PC-9 (cell line): Measurements from ENCODE around the gene GHR. TPM values are rescaled to one million over a fixed set of nuclear protein-coding genes. Genes with fewer than 3 reads are reported as not detected.

Source experiments
- BruUV-seq: library from RNA; stranded (reverse); fragments of 400-500 nt; replicated peaks from 2 replicates; lab custom pipeline; 2021; lab: Mats Ljungman, UMichigan
- CTCF ChIA-PET: fragments of 300-600 bp; sonication (Branson Sonifier 250); formaldehyde crosslinking; loops from one replicate; lab custom pipeline; 2022; ENCODE audit warnings: antibody characterized with exemption; lab: Charles Lee
- POLR2A ChIA-PET: fragments of 300-600 bp; sonication (Branson Sonifier 250); formaldehyde crosslinking; loops from one replicate; lab custom pipeline; 2022; ENCODE audit warnings: antibody characterized with exemption; ENCODE audit not compliant: unreplicated experiment; lab: Charles Lee
- DNase-seq, 2 experiments: peaks; one replicate each; pipeline versions ENCODE4 v3.0.0 to v3.0.0-alpha.2; 2015 to 2022; ENCODE audit warnings: mixed read lengths in 1 of 2
- H2AFZ ChIP-seq: fragments of 200-600 bp; sonication (generic); 2 replicates; pipeline ENCODE4 v1.8.1; 2017; ENCODE audit warnings: antibody characterized with exemption
- H3F3A ChIP-seq: fragments of 200-600 bp; sonication (generic); 2 replicates; pipeline ENCODE4 v1.8.1; 2017; ENCODE audit warnings: antibody characterized with exemption, mild to moderate bottlenecking, low read depth; ENCODE audit not compliant: insufficient read depth
- H3K27ac ChIP-seq: fragments of 200-600 bp; sonication (generic); 2 replicates; pipeline ENCODE4 v1.6.1; 2016; ENCODE audit warnings: mixed run types
- H3K27me3 ChIP-seq: fragments of 200-600 bp; sonication (generic); 2 replicates; pipeline ENCODE4 v1.6.1; 2016; ENCODE audit warnings: low read depth, mixed run types; ENCODE audit not compliant: insufficient read depth
- H3K36me3 ChIP-seq: fragments of 200-600 bp; sonication (generic); 2 replicates; pipeline ENCODE4 v1.6.1; 2016; ENCODE audit warnings: low read depth, mixed run types
- H3K4me1 ChIP-seq: fragments of 200-600 bp; sonication (generic); replicated peaks from 2 replicates; pipeline ENCODE4 v1.6.1; 2016; ENCODE audit warnings: mixed run types; ENCODE audit not compliant: insufficient read depth
- H3K4me2 ChIP-seq: fragments of 200-600 bp; sonication (generic); 2 replicates; pipeline ENCODE4 v1.6.1; 2017; ENCODE audit warnings: mixed run types
- H3K4me3 ChIP-seq: fragments of 200-600 bp; sonication (generic); 2 replicates; pipeline ENCODE4 v1.6.1; 2016; ENCODE audit warnings: mixed run types
- H3K79me2 ChIP-seq: fragments of 200-600 bp; sonication (generic); 2 replicates; pipeline ENCODE4 v1.6.1; 2017; ENCODE audit warnings: low read depth, mixed run types
- H3K9me2 ChIP-seq: fragments of 200-600 bp; sonication (generic); 2 replicates; pipeline ENCODE4 v1.8.1; 2017; ENCODE audit warnings: mild to moderate bottlenecking; ENCODE audit not compliant: insufficient read depth
- H3K9me3 ChIP-seq: fragments of 200-600 bp; sonication (generic); 2 replicates; pipeline ENCODE4 v1.8.1; 2016; ENCODE audit warnings: low read depth; ENCODE audit not compliant: insufficient read depth
- H4K20me1 ChIP-seq: fragments of 200-600 bp; sonication (generic); 2 replicates; pipeline ENCODE4 v1.8.1; 2017; ENCODE audit not compliant: insufficient read depth
- EZH2 ChIP-seq: fragments of 200-600 bp; sonication (generic); IDR thresholded peaks from 2 replicates; pipeline ENCODE4 v1.8.0; 2017; ENCODE audit warnings: antibody characterized with exemption, low read depth
- intact Hi-C: fragments of 100-400 bp; cut with micrococcal nuclease; formaldehyde crosslinking; loops from one replicate; pipeline ENCODE4 v1.10.0; 2022; ENCODE audit not compliant: unreplicated experiment
- total RNA-seq: library from RNA; stranded (reverse); gene quantifications from 2 replicates; pipeline ENCODE4 v1.2.3, GENCODE V29; 2021
- TF ChIP-seq, protein P1 (sequence below): fragments of 200-600 bp; sonication (generic); conservative IDR thresholded peaks from 2 replicates; pipeline ENCODE4 v1.6.1; 2017; ENCODE audit warnings: mixed run types, antibody characterized with exemption, mild to moderate bottlenecking, moderate library complexity

The GHR gene
- total RNA-seq, 1 experiment from 2014 or later, result not detected

DNA sequence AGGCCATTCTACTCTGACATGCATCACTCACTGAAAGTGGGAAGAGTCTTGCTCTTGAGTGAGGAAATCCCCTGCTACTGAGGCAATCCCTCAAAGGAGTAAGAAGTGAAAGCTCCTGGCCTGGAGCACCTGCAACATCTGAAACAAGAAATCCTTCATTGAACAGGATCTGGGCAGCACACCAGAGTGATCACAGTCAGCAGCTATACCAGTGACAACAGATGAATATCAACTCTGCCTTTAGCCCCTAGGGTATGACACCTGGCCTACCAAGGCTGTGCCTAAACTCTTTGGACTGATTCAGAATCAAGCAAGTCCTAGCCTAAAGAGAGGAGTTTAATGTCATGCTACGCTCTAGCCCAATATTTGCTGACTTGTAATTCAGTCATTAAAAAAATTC, 177.2 kb downstream of the GHR start:
- Histone ChIP-seq H4K20me1 (no peaks in the 10 kb centered on the region), H3F3A (no peaks in the 10 kb centered on the region), H3K27me3 (no peaks in the 10 kb centered on the region), H3K9me2 (no peaks in the 10 kb centered on the region), H3K4me1 (no peaks in the 10 kb centered on the region), H2AFZ (no peak overlapping the region), H3K27ac (no peak overlapping the region), H3K36me3 (no peaks in the 10 kb centered on the region), H3K4me3 (no peak overlapping the region), H3K79me2 (no peaks in the 10 kb centered on the region), H3K9me3 (no peaks in the 10 kb centered on the region), H3K4me2 (no peak overlapping the region)
- no peak for TF ChIP-seq EZH2
- TF ChIP-seq, protein P1, sequence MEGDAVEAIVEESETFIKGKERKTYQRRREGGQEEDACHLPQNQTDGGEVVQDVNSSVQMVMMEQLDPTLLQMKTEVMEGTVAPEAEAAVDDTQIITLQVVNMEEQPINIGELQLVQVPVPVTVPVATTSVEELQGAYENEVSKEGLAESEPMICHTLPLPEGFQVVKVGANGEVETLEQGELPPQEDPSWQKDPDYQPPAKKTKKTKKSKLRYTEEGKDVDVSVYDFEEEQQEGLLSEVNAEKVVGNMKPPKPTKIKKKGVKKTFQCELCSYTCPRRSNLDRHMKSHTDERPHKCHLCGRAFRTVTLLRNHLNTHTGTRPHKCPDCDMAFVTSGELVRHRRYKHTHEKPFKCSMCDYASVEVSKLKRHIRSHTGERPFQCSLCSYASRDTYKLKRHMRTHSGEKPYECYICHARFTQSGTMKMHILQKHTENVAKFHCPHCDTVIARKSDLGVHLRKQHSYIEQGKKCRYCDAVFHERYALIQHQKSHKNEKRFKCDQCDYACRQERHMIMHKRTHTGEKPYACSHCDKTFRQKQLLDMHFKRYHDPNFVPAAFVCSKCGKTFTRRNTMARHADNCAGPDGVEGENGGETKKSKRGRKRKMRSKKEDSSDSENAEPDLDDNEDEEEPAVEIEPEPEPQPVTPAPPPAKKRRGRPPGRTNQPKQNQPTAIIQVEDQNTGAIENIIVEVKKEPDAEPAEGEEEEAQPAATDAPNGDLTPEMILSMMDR, result no peak
- DNase-seq, result no peak
- intact Hi-C loops, result no loop called here
- no TSS peak for BruUV-seq
- ChIA-PET CTCF (no interaction called here), POLR2A (no interaction called here)

DNA sequence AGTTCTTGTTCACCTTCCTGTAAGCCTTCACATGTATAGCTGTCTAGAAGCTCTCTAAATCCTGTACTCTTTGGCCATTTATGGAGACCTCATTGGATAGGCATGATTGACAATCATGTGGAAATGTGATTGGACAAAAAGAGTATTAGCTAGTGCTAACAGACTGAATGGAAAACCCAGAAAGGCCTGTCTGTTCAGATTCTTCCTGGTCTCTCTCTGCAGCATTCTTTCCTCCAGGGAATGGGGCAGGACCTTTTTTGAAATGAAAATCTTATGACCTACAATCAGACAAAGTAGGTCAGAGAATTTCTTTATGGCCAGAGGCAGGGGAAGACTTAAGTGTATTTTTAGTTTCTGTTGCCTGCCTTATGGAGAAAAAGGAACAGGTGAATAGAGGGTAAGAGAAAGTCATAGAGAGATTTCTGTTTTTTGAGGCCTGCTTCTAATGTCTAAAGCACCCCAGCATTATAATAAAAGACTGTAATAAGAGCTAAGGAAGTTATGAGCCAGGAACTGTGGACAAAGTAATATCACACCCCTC, 181.0 kb downstream of the GHR start:
- Histone ChIP-seq H3K4me2 (no peak overlapping the region), H3F3A (no peaks in the 10 kb centered on the region), H3K9me2 (no peaks in the 10 kb centered on the region), H3K4me1 (no peaks in the 10 kb centered on the region), H3K9me3 (no peaks in the 10 kb centered on the region), H3K27me3 (no peaks in the 10 kb centered on the region), H4K20me1 (no peaks in the 10 kb centered on the region), H3K4me3 (no peak overlapping the region), H3K27ac (no peak overlapping the region), H2AFZ (no peak overlapping the region), H3K79me2 (no peaks in the 10 kb centered on the region), H3K36me3 (no peaks in the 10 kb centered on the region)
- POLR2A ChIA-PET, result no interaction called here
- no TSS peak for BruUV-seq
- no peak for DNase-seq
- intact Hi-C loops, result no loop called here
- CTCF ChIA-PET, result no interaction called here
- TF ChIP-seq EZH2, result no peak
- TF ChIP-seq, protein P1, result no peak

DNA sequence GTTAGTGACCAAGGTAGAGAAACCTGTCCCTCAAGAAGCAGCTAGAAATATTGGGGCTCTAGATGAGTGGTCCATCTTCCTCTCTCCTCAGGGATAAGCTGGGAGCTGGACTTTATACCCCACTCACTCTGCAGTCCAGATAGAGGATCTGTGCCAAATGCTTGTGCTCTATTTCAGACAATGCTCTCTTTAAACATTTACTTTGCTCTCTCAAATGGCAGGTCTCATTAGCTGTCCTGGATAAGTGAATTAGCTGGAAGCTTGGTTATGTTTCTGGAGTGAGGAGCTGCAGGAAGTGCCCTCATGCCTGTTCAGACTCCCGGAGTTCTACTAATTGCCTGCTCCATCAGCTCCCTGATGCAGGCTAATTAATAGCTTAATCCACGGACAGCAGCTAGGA, 182.3 kb downstream of the GHR start:
- Histone ChIP-seq H3K4me3 (no peak overlapping the region), H3K36me3 (no peaks in the 10 kb centered on the region), H3K4me2 (no peak overlapping the region), H3K27me3 (no peaks in the 10 kb centered on the region), H3K9me2 (no peaks in the 10 kb centered on the region), H3K9me3 (no peaks in the 10 kb centered on the region), H3K27ac (no peak overlapping the region), H3K79me2 (no peaks in the 10 kb centered on the region), H3K4me1 (no peaks in the 10 kb centered on the region), H3F3A (no peaks in the 10 kb centered on the region), H4K20me1 (no peaks in the 10 kb centered on the region), H2AFZ (no peak overlapping the region)
- POLR2A ChIA-PET, result no interaction called here
- TF ChIP-seq EZH2, result no peak
- TF ChIP-seq, protein P1, result no peak
- no peak for DNase-seq
- CTCF ChIA-PET, result no interaction called here
- no TSS peak for BruUV-seq
- intact Hi-C loops, result no loop called here
